Right lobe of liver (tissue), 6 donors: Measurements from ENCODE around the gene UBAC2. TPM values are rescaled to one million over a fixed set of nuclear protein-coding genes. Genes with fewer than 3 reads are reported as not detected.

Experiments
- ATAC-seq, 4 donors: fragments of 200-7000 bp; cut with Tn5 transposase; one replicate each; pipeline ENCODE4 v1.9.1; 2020; ENCODE audit warnings: mild to moderate bottlenecking in 4 of 4, moderate library complexity in 4 of 4
- DNase-seq, 3 donors: peaks; one replicate each; pipeline ENCODE4 v3.0.0-alpha.2; 2020
- H3K27ac ChIP-seq, 3 donors: fragments of 200-600 bp; one replicate each; pipeline ENCODE4 v1.8.0; 2022
- H3K27me3 ChIP-seq, 2 donors: fragments of 200-600 bp; one replicate each; pipeline ENCODE4 v1.8.0; 2022
- H3K36me3 ChIP-seq, 4 donors: fragments of 200-600 bp; sonication (generic) in 1 of 4; one replicate each; pipeline versions ENCODE4 v1.5.1 to v1.8.0; 2017 to 2022; ENCODE audit warnings: control low read depth in 1 of 4
- H3K4me1 ChIP-seq, 4 donors: fragments of 200-600 bp; sonication (generic) in 1 of 4; one replicate each; pipeline versions ENCODE4 v1.5.1 to v1.8.0; 2017 to 2022; ENCODE audit warnings: control low read depth in 1 of 4
- H3K4me3 ChIP-seq, 3 donors: fragments of 200-600 bp; one replicate each; pipeline ENCODE4 v1.8.0; 2022
- H3K9me3 ChIP-seq, 4 donors: fragments of 200-600 bp; sonication (generic) in 1 of 4; one replicate each; pipeline versions ENCODE4 v1.5.1 to v1.8.0; 2017 to 2022; ENCODE audit warnings: control low read depth in 1 of 4
- CTCF ChIP-seq, 4 donors: fragments of 200-600 bp in 3 of 4; fragments of 450-650 bp in 1 of 4; IDR thresholded peaks; one replicate each; pipeline versions ENCODE4 v1.5.1 to v1.8.0; 2016 to 2022; ENCODE audit warnings: antibody characterized with exemption in 4 of 4, mild to moderate bottlenecking in 2 of 4
- POLR2A ChIP-seq: fragments of 450-650 bp; IDR thresholded peaks from one replicate; pipeline ENCODE4 v1.6.1; 2017; ENCODE audit warnings: antibody characterized with exemption, mild to moderate bottlenecking
- WGBS: methylation state at CpG from one replicate; pipeline ENCODE4 v1.1.6; 2018; ENCODE audit warnings: low coverage, low lambda C conversion rate; ENCODE audit not compliant: insufficient coverage; ENCODE audit errors: missing lambda C conversion rate; 5-methylcytosine and 5-hydroxymethylcytosine counted together
- intact Hi-C, 2 donors: fragments of 100-400 bp; cut with DNase I; formaldehyde crosslinking; loops; one replicate each; pipeline versions ENCODE4 v1.11.2 to v1.14.1; 2022
- total RNA-seq, 6 experiments: library from RNA; depleted of rRNA in 2 of 6; stranded (reverse); fragments of >200 nt in 2 of 6; fragmentation: NEBNext Ultra II Directional in 3 of 6; extraction: Animal tissue kit (Norgen Biotek cat#: 25700) in 3 of 6; gene quantifications; one replicate each; pipeline versions ENCODE4 v1.1.0 to v1.2.4, GENCODE V29; 2016 to 2023
- donor health status: DM: no; HTN: yes; CAD: no.
- donor health status: DM: no; HTN: no; CAD: no.
- donor health status: DM: no; HTN: no; CAD: no.
- donor health status: DM: no; HTN: yes; CAD: no.
- donor health status: DM: no; HTN: yes; CAD: no.

The UBAC2 gene
- total RNA-seq, 6 experiments from 2014 or later = 30.2 to 45.0 (median 37.0) TPM

- H3K27me3 ChIP-seq = no peaks in the 10 kb centered on the region
- H3K9me3 ChIP-seq = no peaks in the 10 kb centered on the region
- WGBS = 92% methylated on average over 5 of the region's 5 CpGs
- H3K4me3 ChIP-seq = no peak overlapping the region
- intact Hi-C loops = no loop called here
- H3K36me3 ChIP-seq = peaks cover 0 to 4% (median 0%) of the 10 kb centered on the region in 4 donors
- no peak overlapping the region for H3K27ac ChIP-seq
- TF ChIP-seq POLR2A (no peak), CTCF (IDR thresholded peaks at IDR 0.05) (no peak)
- no peaks in the 10 kb centered on the region for H3K4me1 ChIP-seq
- DNase-seq (no peak), ATAC-seq (no peak)
These were observed 50.5 kb downstream of the UBAC2 start for GRCh38 chr13:99250982-99251825.

- intact Hi-C loops = no loop called here
- Histone ChIP-seq H3K4me3 (no peak overlapping the region), H3K4me1 (no peaks in the 10 kb centered on the region), H3K36me3 (peaks cover 0 to 4% (median 0%) of the 10 kb centered on the region in 4 donors), H3K27ac (no peak overlapping the region), H3K27me3 (no peaks in the 10 kb centered on the region), H3K9me3 (no peaks in the 10 kb centered on the region)
- 56% methylated on average over 3 of the region's 4 CpGs for WGBS
- no peak for DNase-seq
- ATAC-seq = no peak
- TF ChIP-seq CTCF (IDR thresholded peaks at IDR 0.05) (no peak), POLR2A (no peak)
These were observed 51.3 kb downstream of the UBAC2 start for GRCh38 chr13:99251921-99252320.

GRCh38 chr13:99254830-99255229, 54.2 kb downstream of the UBAC2 start:
- no peak overlapping the region for H3K27ac ChIP-seq

GRCh38 chr13:99255271-99255670, 54.6 kb downstream of the UBAC2 start:
- H3K4me1 ChIP-seq = no peaks in the 10 kb centered on the region
- whole genome bisulfite sequencing = 87% methylated on average over 9 of the region's 10 CpGs
- ATAC-seq (no peak), DNase-seq (no peak)
- intact Hi-C loops = no loop called here
- no peak for TF ChIP-seq POLR2A
- no peak for TF ChIP-seq CTCF (IDR thresholded peaks at IDR 0.05)
- peaks cover 0 to 4% (median 0%) of the 10 kb centered on the region in 4 donors for H3K36me3 ChIP-seq
- no peak overlapping the region for H3K27ac ChIP-seq
- no peaks in the 10 kb centered on the region for H3K27me3 ChIP-seq
- no peaks in the 10 kb centered on the region for H3K9me3 ChIP-seq
- H3K4me3 ChIP-seq = no peak overlapping the region

More at GRCh38 chr13:99254830-99255229, 54.2 kb downstream of the UBAC2 start:
- intact Hi-C loops = no loop called here
- DNase-seq (no peak), ATAC-seq (no peak)
- 90% methylated on average over 12 of the region's 14 CpGs for WGBS
- H3K36me3 ChIP-seq = peaks cover 0 to 4% (median 0%) of the 10 kb centered on the region in 4 donors
- H3K4me1 ChIP-seq = no peaks in the 10 kb centered on the region
- no peaks in the 10 kb centered on the region for H3K9me3 ChIP-seq
- TF ChIP-seq POLR2A (no peak), CTCF (IDR thresholded peaks at IDR 0.05) (no peak)
- H3K27me3 ChIP-seq = no peaks in the 10 kb centered on the region
- H3K4me3 ChIP-seq = no peak overlapping the region
